ENCODE measurements around the gene CCT2. TPM values are rescaled to one million over a fixed set of nuclear protein-coding genes. Genes with fewer than 3 reads are reported as not detected.
A peak's percentile ranks its signal among the peaks of the same experiment; 100 is the strongest.

Gene CCT2
- total RNA-seq, 4 donors from 2014 or later: 45.4 to 164 (median 156) TPM

GRCh38 chr12:69630191-69630590 is 44.9 kb downstream of the CCT2 start:
- no peak overlapping the region for H3K27ac ChIP-seq
- no peak overlapping the region for H3K4me3 ChIP-seq
- H3K36me3 ChIP-seq: no peaks in the 10 kb centered on the region
- H3K4me1 ChIP-seq: no peaks in the 10 kb centered on the region
- DNase-seq: no peak
- intact Hi-C loops (cut with DNase I): no loop called here
- peaks cover 0 to 6% (median 0%) of the 10 kb centered on the region in 4 donors for H3K27me3 ChIP-seq
- TF ChIP-seq CTCF (IDR thresholded peaks at IDR 0.05) (no peak), POLR2A (IDR thresholded peaks at IDR 0.05) (no peak)
- H3K9me3 ChIP-seq: no peaks in the 10 kb centered on the region
- 69 to 76% methylated on average over 5 to 6 of the region's 6 CpGs for WGBS, 2 donors

DNA sequence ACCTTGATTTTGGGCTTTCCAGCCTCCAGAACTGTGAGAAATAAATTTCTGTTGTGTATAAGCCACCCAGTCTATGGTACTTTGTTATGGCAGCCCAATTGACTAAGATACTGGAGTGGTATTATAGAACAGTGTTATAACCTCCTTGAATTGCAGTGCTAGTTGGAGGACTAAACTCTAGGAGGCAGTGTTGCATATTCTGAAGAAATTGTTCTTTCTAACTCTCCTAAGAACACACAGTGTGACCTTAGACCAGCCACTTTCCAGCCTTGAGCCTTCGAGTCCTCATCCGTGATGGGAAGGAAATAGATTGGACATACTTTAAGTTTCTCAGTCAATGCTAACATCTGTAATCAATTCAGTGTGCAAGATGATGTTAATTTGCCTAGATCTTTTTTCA is 47.8 kb downstream of the CCT2 start:
- H3K36me3 ChIP-seq: no peaks in the 10 kb centered on the region
- no peaks in the 10 kb centered on the region for H3K4me1 ChIP-seq
- H3K9me3 ChIP-seq: no peaks in the 10 kb centered on the region
- peak in 1 of 6 experiments; percentile 15 for TF ChIP-seq CTCF (IDR thresholded peaks at IDR 0.05)
- no peak for TF ChIP-seq POLR2A (IDR thresholded peaks at IDR 0.05)
- WGBS, 2 donors: 86 to 98% methylated on average over 2 of the region's 2 CpGs
- no peak overlapping the region for H3K4me3 ChIP-seq
- no peaks in the 10 kb centered on the region for H3K27me3 ChIP-seq
- intact Hi-C loops (cut with DNase I): no loop called here
- no peak for DNase-seq
- no peak overlapping the region for H3K27ac ChIP-seq

DNA sequence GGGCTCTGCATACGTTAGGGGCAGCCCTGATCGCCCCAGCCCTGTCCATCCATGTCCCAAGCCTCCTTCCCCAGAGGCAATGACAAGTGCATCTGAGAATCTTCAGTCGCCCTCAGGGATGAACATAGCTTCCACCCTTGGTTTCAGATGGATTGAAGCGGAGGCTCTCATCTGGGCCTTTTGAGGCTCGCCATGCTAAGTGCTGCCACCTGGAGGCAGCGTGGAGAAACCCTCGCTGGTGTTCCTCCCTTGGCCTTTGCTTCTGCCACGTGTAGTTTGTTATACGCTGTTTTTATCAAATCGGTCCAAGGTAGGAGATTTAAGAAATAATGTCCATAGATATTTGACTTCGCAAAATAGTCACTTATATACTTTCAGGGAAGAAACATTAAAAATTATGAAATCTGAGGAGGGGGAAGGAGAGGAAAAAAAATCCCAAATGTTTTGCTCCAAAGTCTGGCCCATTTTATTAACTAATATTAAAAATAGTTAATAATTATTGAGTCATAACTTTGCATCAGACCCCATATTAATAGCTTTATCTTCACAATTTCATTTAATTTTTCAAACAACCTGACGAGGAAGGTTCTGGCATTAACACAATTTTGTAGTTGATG is 54.2 kb downstream of the CCT2 start:
- Histone ChIP-seq H3K27ac (no peak overlapping the region), H3K4me3 (no peak overlapping the region), H3K27me3 (no peaks in the 10 kb centered on the region), H3K36me3 (no peaks in the 10 kb centered on the region), H3K9me3 (no peaks in the 10 kb centered on the region), H3K4me1 (no peaks in the 10 kb centered on the region)
- no peak for TF ChIP-seq POLR2A (IDR thresholded peaks at IDR 0.05)
- TF ChIP-seq CTCF (IDR thresholded peaks at IDR 0.05): peak; percentile 57 to 86 (median 68)
- WGBS, 2 donors: 25 to 29% methylated on average over 11 to 12 of the region's 12 CpGs
- intact Hi-C loops (cut with DNase I): no loop called here
- no peak for DNase-seq

DNA sequence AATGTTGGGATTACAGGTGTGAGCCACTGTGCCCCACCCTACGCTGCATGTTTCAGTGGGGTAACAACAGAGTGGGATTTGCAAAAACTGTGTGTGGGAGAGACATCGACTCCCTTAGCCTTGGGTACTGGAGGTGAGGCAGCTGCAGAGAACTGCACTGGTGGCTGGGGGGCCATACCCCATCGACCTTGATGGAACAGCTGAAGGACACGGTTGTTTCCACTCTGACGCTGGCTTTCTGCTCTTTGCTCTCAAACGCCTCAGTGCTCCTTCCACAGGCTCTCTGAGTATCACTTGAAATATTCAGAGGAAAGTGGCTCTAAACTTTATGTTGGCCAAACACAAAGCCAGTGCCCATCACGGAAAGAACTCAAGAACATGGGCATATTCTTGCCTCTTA is 56.3 kb downstream of the CCT2 start:
- DNase-seq: no peak
- 90 to 92% methylated on average over 7 of the region's 7 CpGs for WGBS, 2 donors

GRCh38 chr12:69642531-69642930 is 57.3 kb downstream of the CCT2 start:
- 42 to 65% methylated on average over 2 to 5 of the region's 6 CpGs for WGBS, 2 donors
- no peak overlapping the region for H3K27ac ChIP-seq
- no peaks in the 10 kb centered on the region for H3K36me3 ChIP-seq
- intact Hi-C loops (cut with DNase I): no loop called here
- TF ChIP-seq CTCF (IDR thresholded peaks at IDR 0.05) (no peak), POLR2A (IDR thresholded peaks at IDR 0.05) (no peak)
- H3K27me3 ChIP-seq: peaks cover 0 to 7% (median 0%) of the 10 kb centered on the region in 4 donors
- no peaks in the 10 kb centered on the region for H3K9me3 ChIP-seq
- H3K4me1 ChIP-seq: no peaks in the 10 kb centered on the region
- H3K4me3 ChIP-seq: no peak overlapping the region
- DNase-seq: no peak

More for the DNA sequence above, 56.3 kb downstream of the CCT2 start:
- Histone ChIP-seq H3K4me3 (no peak overlapping the region), H3K36me3 (no peaks in the 10 kb centered on the region), H3K9me3 (no peaks in the 10 kb centered on the region), H3K27ac (no peak overlapping the region), H3K4me1 (no peaks in the 10 kb centered on the region), H3K27me3 (peaks cover 0 to 2% (median 0%) of the 10 kb centered on the region in 4 donors)
- intact Hi-C loops (cut with DNase I): no loop called here
- TF ChIP-seq POLR2A (IDR thresholded peaks at IDR 0.05): no peak
- no peak for TF ChIP-seq CTCF (IDR thresholded peaks at IDR 0.05)

Data from esophagus squamous epithelium (tissue), 5 donors.